GM18909 (cell line): ENCODE measurements around the gene AEBP2.

ENCODE experiments used
- ATAC-seq: cut with Tn5 transposase; IDR thresholded peaks from one replicate; pipeline ENCODE4 v1.9.1; 2021; ENCODE audit warnings: mild to moderate bottlenecking; ENCODE audit not compliant: unreplicated experiment, poor library complexity

The AEBP2 gene

GRCh38 chr12:19546027-19546426 is 106.7 kb downstream of the AEBP2 start:
- ATAC-seq, result no peak

- ATAC-seq, result no peak
Observed at GRCh38 chr12:19546611-19547162, 107.4 kb downstream of the AEBP2 start.

GRCh38 chr12:19547271-19547671 is 108.0 kb downstream of the AEBP2 start:
- ATAC-seq, result no peak

GRCh38 chr12:19548834-19549233 is 109.5 kb downstream of the AEBP2 start:
- ATAC-seq, result no peak

GRCh38 chr12:19550626-19551025 is 111.3 kb downstream of the AEBP2 start:
- ATAC-seq, result no peak

- ATAC-seq, result peak; percentile 83
Observed at GRCh38 chr12:19552441-19553097, 113.3 kb downstream of the AEBP2 start.

- no peak for ATAC-seq
Observed at GRCh38 chr12:19553175-19553574, 113.9 kb downstream of the AEBP2 start.

GRCh38 chr12:19561411-19561961 is 122.2 kb downstream of the AEBP2 start:
- no peak for ATAC-seq
